BLaER1 treated with 17β-estradiol and CSF1 and Interleukin-3, amounts not matched to agents 10 nM and 100 nM (cell line): ENCODE measurements around the gene TMEM266.

Experiments
- H3K27ac ChIP-seq, 11 experiments: shearing (Covaris generic); formaldehyde crosslinking; 2 replicates each; pipeline ENCODE4 v1.8.1; 2022
- H3K27me3 ChIP-seq, 11 experiments: shearing (Covaris generic); formaldehyde crosslinking; 2 replicates each; pipeline ENCODE4 v1.8.1; 2022
- H3K36me3 ChIP-seq, 11 experiments: shearing (Covaris generic); formaldehyde crosslinking; 2 replicates each; pipeline ENCODE4 v1.8.1; 2022
- H3K4me1 ChIP-seq, 10 experiments: shearing (Covaris generic); formaldehyde crosslinking; 2 replicates each; pipeline ENCODE4 v1.8.1; 2022
- H3K4me2 ChIP-seq, 11 experiments: shearing (Covaris generic); formaldehyde crosslinking; 2 replicates each; pipeline ENCODE4 v1.8.1; 2022
- H3K4me3 ChIP-seq, 10 experiments: shearing (Covaris generic); formaldehyde crosslinking; 2 replicates each; pipeline ENCODE4 v1.8.1; 2022
- H3K9ac ChIP-seq, 11 experiments: shearing (Covaris generic); formaldehyde crosslinking; 2 replicates each; pipeline ENCODE4 v1.8.1; 2022
- H3K9me3 ChIP-seq, 11 experiments: shearing (Covaris generic); formaldehyde crosslinking; replicated peaks in 1 of 11; 2 replicates each; pipeline ENCODE4 v1.8.1; 2022
- H4K20me1 ChIP-seq, 11 experiments: shearing (Covaris generic); formaldehyde crosslinking; 2 replicates each; pipeline ENCODE4 v1.8.1; 2022
- Cebpa-rat ChIP-seq, 11 experiments: shearing (Covaris generic); IDR thresholded peaks; 2 replicates each; pipeline ENCODE4 v1.8.1; 2022

TMEM266 gene

GRCh38 chr15:76109046-76109445 lies 49.3 kb downstream of the TMEM266 start:
- Histone ChIP-seq H3K27me3 (no peaks in the 10 kb centered on the region), H3K4me2 (no peak overlapping the region), H3K27ac (no peak overlapping the region), H3K36me3 (no peaks in the 10 kb centered on the region), H4K20me1 (no peaks in the 10 kb centered on the region), H3K9ac (no peak overlapping the region), H3K9me3 (no peaks in the 10 kb centered on the region; a peak in 1 of 22 replicates), H3K4me1 (no peaks in the 10 kb centered on the region), H3K4me3 (no peak overlapping the region)
- TF ChIP-seq Cebpa-rat (IDR thresholded peaks at IDR 0.05), result no peak

GRCh38 chr15:76114561-76114960 lies 54.8 kb downstream of the TMEM266 start:
- TF ChIP-seq Cebpa-rat (IDR thresholded peaks at IDR 0.05), result peak in 2 of 11 experiments; percentile 22 to 31; a peak in 1 of 22 replicates

GRCh38 chr15:76116138-76116885 lies 56.5 kb downstream of the TMEM266 start:
- no peak for TF ChIP-seq Cebpa-rat (IDR thresholded peaks at IDR 0.05)
- Histone ChIP-seq H3K9ac (no peak overlapping the region), H3K4me2 (no peak overlapping the region), H3K9me3 (no peaks in the 10 kb centered on the region), H3K27ac (no peak overlapping the region), H4K20me1 (no peaks in the 10 kb centered on the region), H3K36me3 (no peaks in the 10 kb centered on the region), H3K4me3 (no peak overlapping the region), H3K4me1 (no peaks in the 10 kb centered on the region), H3K27me3 (no peaks in the 10 kb centered on the region)

More at GRCh38 chr15:76114561-76114960, 54.8 kb downstream of the TMEM266 start:
- no peaks in the 10 kb centered on the region for H3K27me3 ChIP-seq
- no peak overlapping the region for H3K27ac ChIP-seq
- no peaks in the 10 kb centered on the region for H3K4me1 ChIP-seq
- H3K9ac ChIP-seq, result no peak overlapping the region
- no peak overlapping the region for H3K4me2 ChIP-seq
- H3K9me3 ChIP-seq, result no peaks in the 10 kb centered on the region; a peak in 1 of 22 replicates
- no peaks in the 10 kb centered on the region for H4K20me1 ChIP-seq
- no peak overlapping the region for H3K4me3 ChIP-seq
- no peaks in the 10 kb centered on the region for H3K36me3 ChIP-seq

GRCh38 chr15:76117181-76117580 lies 57.4 kb downstream of the TMEM266 start:
- Histone ChIP-seq H3K27ac (no peak overlapping the region), H3K4me3 (no peak overlapping the region), H3K9me3 (no peaks in the 10 kb centered on the region), H4K20me1 (no peaks in the 10 kb centered on the region), H3K27me3 (no peaks in the 10 kb centered on the region), H3K4me1 (no peaks in the 10 kb centered on the region), H3K9ac (no peak overlapping the region), H3K36me3 (no peaks in the 10 kb centered on the region), H3K4me2 (no peak overlapping the region)
- TF ChIP-seq Cebpa-rat (IDR thresholded peaks at IDR 0.05), result no peak

- Histone ChIP-seq H3K27ac (no peak overlapping the region), H3K4me1 (no peaks in the 10 kb centered on the region), H3K36me3 (no peaks in the 10 kb centered on the region), H3K9ac (no peak overlapping the region), H3K27me3 (no peaks in the 10 kb centered on the region), H3K4me2 (no peak overlapping the region), H3K4me3 (no peak overlapping the region), H3K9me3 (no peaks in the 10 kb centered on the region), H4K20me1 (no peaks in the 10 kb centered on the region)
- TF ChIP-seq Cebpa-rat (IDR thresholded peaks at IDR 0.05), result no peak
These were observed 59.0 kb downstream of the TMEM266 start for GRCh38 chr15:76118767-76119166.

- Histone ChIP-seq H3K9ac (no peak overlapping the region), H3K4me1 (no peaks in the 10 kb centered on the region), H3K4me3 (no peak overlapping the region), H3K27ac (no peak overlapping the region), H3K36me3 (no peaks in the 10 kb centered on the region), H3K9me3 (peaks cover 0 to 12% (median 7%) of the 10 kb centered on the region in 11 experiments; a peak in 11 of 22 replicates), H3K4me2 (no peak overlapping the region), H3K27me3 (no peaks in the 10 kb centered on the region), H4K20me1 (no peaks in the 10 kb centered on the region)
- no peak for TF ChIP-seq Cebpa-rat (IDR thresholded peaks at IDR 0.05)
These were observed 63.2 kb downstream of the TMEM266 start for GRCh38 chr15:76123031-76123430.

GRCh38 chr15:76127169-76127568 lies 67.4 kb downstream of the TMEM266 start:
- Histone ChIP-seq H4K20me1 (no peaks in the 10 kb centered on the region), H3K27ac (no peak overlapping the region), H3K9me3 (peaks cover 0 to 12% (median 7%) of the 10 kb centered on the region in 11 experiments; a peak in 11 of 22 replicates), H3K27me3 (no peaks in the 10 kb centered on the region), H3K4me3 (no peak overlapping the region), H3K4me2 (no peak overlapping the region), H3K4me1 (no peaks in the 10 kb centered on the region), H3K9ac (no peak overlapping the region), H3K36me3 (no peaks in the 10 kb centered on the region)
- TF ChIP-seq Cebpa-rat (IDR thresholded peaks at IDR 0.05), result no peak

- Histone ChIP-seq H4K20me1 (no peaks in the 10 kb centered on the region), H3K9ac (no peak overlapping the region), H3K27me3 (no peaks in the 10 kb centered on the region), H3K4me2 (no peak overlapping the region), H3K36me3 (no peaks in the 10 kb centered on the region), H3K4me1 (no peaks in the 10 kb centered on the region), H3K27ac (no peak overlapping the region), H3K9me3 (peaks cover 0 to 12% (median 7%) of the 10 kb centered on the region in 11 experiments; a peak in 11 of 22 replicates), H3K4me3 (no peak overlapping the region)
- no peak for TF ChIP-seq Cebpa-rat (IDR thresholded peaks at IDR 0.05)
These were observed 68.1 kb downstream of the TMEM266 start for GRCh38 chr15:76127880-76128279.

GRCh38 chr15:76134537-76134936 lies 74.8 kb downstream of the TMEM266 start:
- no peak overlapping the region for H3K9ac ChIP-seq
- no peak overlapping the region for H3K27ac ChIP-seq
- H4K20me1 ChIP-seq, result no peaks in the 10 kb centered on the region
- H3K4me3 ChIP-seq, result no peak overlapping the region
- H3K4me2 ChIP-seq, result no peak overlapping the region
- H3K4me1 ChIP-seq, result peaks cover 0 to under 1% (median 0%) of the 10 kb centered on the region in 10 experiments; a peak in 2 of 20 replicates
- no peaks in the 10 kb centered on the region for H3K36me3 ChIP-seq
- TF ChIP-seq Cebpa-rat (IDR thresholded peaks at IDR 0.05), result no peak
- no peaks in the 10 kb centered on the region for H3K27me3 ChIP-seq
- no peaks in the 10 kb centered on the region for H3K9me3 ChIP-seq

- H3K9me3 ChIP-seq, result no peaks in the 10 kb centered on the region
- no peak for TF ChIP-seq Cebpa-rat (IDR thresholded peaks at IDR 0.05)
- no peaks in the 10 kb centered on the region for H3K36me3 ChIP-seq
- H3K4me2 ChIP-seq, result no peak overlapping the region
- H3K4me3 ChIP-seq, result no peak overlapping the region
- no peaks in the 10 kb centered on the region for H4K20me1 ChIP-seq
- peaks cover 7 to 10% (median 9%) of the 10 kb centered on the region in 10 experiments; a peak in 17 of 20 replicates for H3K4me1 ChIP-seq
- no peak overlapping the region for H3K27ac ChIP-seq
- no peak overlapping the region for H3K9ac ChIP-seq
- no peaks in the 10 kb centered on the region for H3K27me3 ChIP-seq
These were observed 75.7 kb downstream of the TMEM266 start for GRCh38 chr15:76135516-76135915.
